Measurements from ENCODE around the gene HCFC1R1. TPM values are rescaled to one million over a fixed set of nuclear protein-coding genes. Genes with fewer than 3 reads are reported as not detected.

HCFC1R1 gene
- total and polyA plus RNA-seq, 2 donors from 2014 or later, result 61.3 to 332 TPM

DNA sequence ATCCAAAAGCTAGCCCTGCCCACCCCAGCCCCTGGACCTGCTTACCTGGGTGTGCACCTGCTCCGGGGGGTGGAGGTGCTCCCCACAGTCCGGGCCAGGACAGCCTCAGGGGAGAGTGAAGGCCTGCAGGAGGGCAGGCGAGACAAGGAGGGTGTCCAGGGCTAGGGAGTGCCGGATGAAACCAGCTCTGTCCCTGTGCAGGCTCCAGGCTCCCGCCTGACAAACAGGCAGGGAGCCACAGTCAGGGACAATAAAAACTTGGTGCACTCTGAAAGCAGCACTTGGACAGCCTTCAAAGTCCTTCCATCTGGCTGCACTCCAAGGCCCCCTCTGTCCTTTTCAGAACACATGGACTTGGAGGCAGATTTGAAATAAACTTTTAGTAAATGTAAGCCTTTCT lies 50.6 kb downstream of the HCFC1R1 start:
- FAIRE-seq (no peak), DNase-seq (peak in 2 of 5 donors; percentile 51 to 75)
- Histone ChIP-seq H3K4me1 (ENCODE audit: control insufficient read depth in 2 of 3, insufficient read depth in 2 of 3, low read depth in 1 of 3, low read length in 3 of 3) (peaks cover 0 to 8% (median 0%) of the 10 kb centered on the region in 3 donors), H3K36me3 (ENCODE audit: control insufficient read depth in 2 of 3, insufficient read depth in 3 of 3, low read length in 3 of 3) (no peaks in the 10 kb centered on the region), H3K27me3 (ENCODE audit: control insufficient read depth, insufficient read depth, low read length) (peaks cover under 1% of the 10 kb centered on the region), H3K9ac (ENCODE audit: low read length in 3 of 3) (no peak overlapping the region), H3K9me3 (ENCODE audit: control insufficient read depth in 2 of 3, insufficient read depth in 1 of 3, low read length in 3 of 3) (no peaks in the 10 kb centered on the region), H3K4me3 (ENCODE audit: low read length in 3 of 3) (no peak overlapping the region), H3K27ac (ENCODE audit: low read depth in 2 of 2, low read length in 2 of 2) (no peak overlapping the region)
- intact Hi-C loops (cut with DNase I), result no loop called here
- no peak for TF ChIP-seq CTCF (IDR thresholded peaks at IDR 0.05; ENCODE audit: borderline replicate concordance, extremely low read depth, insufficient read depth)

Other genes starting within 250 kb of the HCFC1R1 start
- 226 TPM for gene ELOB, start 246.7 kb downstream of the HCFC1R1 start, total RNA-seq
- 836 TPM for gene ELOB, start 246.7 kb downstream of the HCFC1R1 start, polyA plus RNA-seq (ENCODE audit: insufficient read depth, low read depth, low replicate concordance)
- gene PRSS33, start 236.4 kb downstream of the HCFC1R1 start, total RNA-seq, result not detected
- gene PRSS33, start 236.4 kb downstream of the HCFC1R1 start, polyA plus RNA-seq (ENCODE audit: insufficient read depth, low read depth, low replicate concordance), result not detected
- not detected for gene PRSS41, start 225.5 kb downstream of the HCFC1R1 start, total RNA-seq
- not detected for gene PRSS41, start 225.5 kb downstream of the HCFC1R1 start, polyA plus RNA-seq (ENCODE audit: insufficient read depth, low read depth, low replicate concordance)
- 0.54 TPM for gene PRSS21, start 206.7 kb downstream of the HCFC1R1 start, total RNA-seq
- not detected for gene PRSS21, start 206.7 kb downstream of the HCFC1R1 start, polyA plus RNA-seq (ENCODE audit: insufficient read depth, low read depth, low replicate concordance)
- 0.98 TPM for gene ZG16B, start 193.6 kb downstream of the HCFC1R1 start, total RNA-seq
- 0.69 TPM for gene ZG16B, start 193.6 kb downstream of the HCFC1R1 start, polyA plus RNA-seq (ENCODE audit: insufficient read depth, low read depth, low replicate concordance)
- gene PRSS22, start 165.8 kb downstream of the HCFC1R1 start, total RNA-seq, result 30.8 TPM
- gene PRSS22, start 165.8 kb downstream of the HCFC1R1 start, polyA plus RNA-seq (ENCODE audit: insufficient read depth, low read depth, low replicate concordance), result 11.0 TPM
- 31.3 TPM for gene FLYWCH2, start 140.7 kb downstream of the HCFC1R1 start, total RNA-seq
- gene FLYWCH2, start 140.7 kb downstream of the HCFC1R1 start, polyA plus RNA-seq (ENCODE audit: insufficient read depth, low read depth, low replicate concordance), result 52.5 TPM
- gene FLYWCH1, start 112.0 kb downstream of the HCFC1R1 start, total RNA-seq, result 36.8 TPM
- gene FLYWCH1, start 112.0 kb downstream of the HCFC1R1 start, polyA plus RNA-seq (ENCODE audit: insufficient read depth, low read depth, low replicate concordance), result 24.5 TPM
- not detected for gene KREMEN2, start 59.7 kb downstream of the HCFC1R1 start, total RNA-seq
- not detected for gene KREMEN2, start 59.7 kb downstream of the HCFC1R1 start, polyA plus RNA-seq (ENCODE audit: insufficient read depth, low read depth, low replicate concordance)
- 5.9 TPM for gene PAQR4, start 54.6 kb downstream of the HCFC1R1 start, total RNA-seq
- 3.5 TPM for gene PAQR4, start 54.6 kb downstream of the HCFC1R1 start, polyA plus RNA-seq (ENCODE audit: insufficient read depth, low read depth, low replicate concordance)
- 2.2 TPM for gene PKMYT1, start 43.5 kb downstream of the HCFC1R1 start, total RNA-seq
- 0.97 TPM for gene PKMYT1, start 43.5 kb downstream of the HCFC1R1 start, polyA plus RNA-seq (ENCODE audit: insufficient read depth, low read depth, low replicate concordance)
- 0.60 TPM for gene CLDN9, start 11.0 kb downstream of the HCFC1R1 start, total RNA-seq
- gene CLDN9, start 11.0 kb downstream of the HCFC1R1 start, polyA plus RNA-seq (ENCODE audit: insufficient read depth, low read depth, low replicate concordance), result not detected
- 0.47 TPM for gene CLDN6, start 5.8 kb downstream of the HCFC1R1 start, total RNA-seq
- gene CLDN6, start 5.8 kb downstream of the HCFC1R1 start, polyA plus RNA-seq (ENCODE audit: insufficient read depth, low read depth, low replicate concordance), result not detected
- gene TNFRSF12A, start 3.6 kb downstream of the HCFC1R1 start, total RNA-seq, result 114 TPM
- gene TNFRSF12A, start 3.6 kb downstream of the HCFC1R1 start, polyA plus RNA-seq (ENCODE audit: insufficient read depth, low read depth, low replicate concordance), result 87.3 TPM
- gene THOC6, start 93 bp upstream of the HCFC1R1 start, total RNA-seq, result 26.1 TPM
- 21.2 TPM for gene THOC6, start 93 bp upstream of the HCFC1R1 start, polyA plus RNA-seq (ENCODE audit: insufficient read depth, low read depth, low replicate concordance)
- gene BICDL2, start 13.0 kb upstream of the HCFC1R1 start, total RNA-seq, result 12.1 TPM
- gene BICDL2, start 13.0 kb upstream of the HCFC1R1 start, polyA plus RNA-seq (ENCODE audit: insufficient read depth, low read depth, low replicate concordance), result 2.9 TPM
- 1.7 TPM for gene MMP25, start 22.6 kb upstream of the HCFC1R1 start, total RNA-seq
- gene MMP25, start 22.6 kb upstream of the HCFC1R1 start, polyA plus RNA-seq (ENCODE audit: insufficient read depth, low read depth, low replicate concordance), result 0.65 TPM
- 181 TPM for gene IL32, start 41.7 kb upstream of the HCFC1R1 start, total RNA-seq
- gene IL32, start 41.7 kb upstream of the HCFC1R1 start, polyA plus RNA-seq (ENCODE audit: insufficient read depth, low read depth, low replicate concordance), result 495 TPM
- not detected for gene ZSCAN10, start 75.4 kb upstream of the HCFC1R1 start, total RNA-seq
- not detected for gene ZSCAN10, start 75.4 kb upstream of the HCFC1R1 start, polyA plus RNA-seq (ENCODE audit: insufficient read depth, low read depth, low replicate concordance)
- 12.7 TPM for gene ZNF205, start 88.6 kb upstream of the HCFC1R1 start, total RNA-seq
- 14.1 TPM for gene ZNF205, start 88.6 kb upstream of the HCFC1R1 start, polyA plus RNA-seq (ENCODE audit: insufficient read depth, low read depth, low replicate concordance)
- gene ZNF213, start 111.1 kb upstream of the HCFC1R1 start, total RNA-seq, result 12.5 TPM
- 5.6 TPM for gene ZNF213, start 111.1 kb upstream of the HCFC1R1 start, polyA plus RNA-seq (ENCODE audit: insufficient read depth, low read depth, low replicate concordance)
- not detected for gene OR1F1, start 164.3 kb upstream of the HCFC1R1 start, total RNA-seq
- not detected for gene OR1F1, start 164.3 kb upstream of the HCFC1R1 start, polyA plus RNA-seq (ENCODE audit: insufficient read depth, low read depth, low replicate concordance)
- gene ZNF200, start 211.2 kb upstream of the HCFC1R1 start, total RNA-seq, result 9.6 TPM
- gene ZNF200, start 211.2 kb upstream of the HCFC1R1 start, polyA plus RNA-seq (ENCODE audit: insufficient read depth, low read depth, low replicate concordance), result 3.3 TPM
- gene MEFV, start 232.7 kb upstream of the HCFC1R1 start, total RNA-seq, result 4.1 TPM
- not detected for gene MEFV, start 232.7 kb upstream of the HCFC1R1 start, polyA plus RNA-seq (ENCODE audit: insufficient read depth, low read depth, low replicate concordance)